ENCODE data around the gene LCE4A. TPM values are rescaled to one million over a fixed set of nuclear protein-coding genes. Genes with fewer than 3 reads are reported as not detected.

Gene LCE4A
- total RNA-seq, 2 donors from 2014 or later = not detected

GRCh38 chr1:152747831-152748230 lies 39.9 kb downstream of the LCE4A start:
- Histone ChIP-seq H3K9ac (ENCODE audit: low read depth in 2 of 2, low read length in 2 of 2) (no peak overlapping the region), H3K4me1 (no peaks in the 10 kb centered on the region), H3K9me3 (no peaks in the 10 kb centered on the region), H3K27me3 (no peaks in the 10 kb centered on the region), H3K4me3 (no peak overlapping the region), H3K36me3 (no peaks in the 10 kb centered on the region), H3K27ac (no peak overlapping the region)
- intact Hi-C loops (cut with DNase I) = no loop called here
- DNase-seq = no peak
- TF ChIP-seq CTCF (IDR thresholded peaks at IDR 0.05) = no peak

- DNase-seq = no peak
- Histone ChIP-seq H3K9ac (ENCODE audit: low read depth in 2 of 2, low read length in 2 of 2) (no peak overlapping the region), H3K27me3 (no peaks in the 10 kb centered on the region), H3K4me1 (no peaks in the 10 kb centered on the region), H3K9me3 (no peaks in the 10 kb centered on the region), H3K4me3 (no peak overlapping the region), H3K36me3 (no peaks in the 10 kb centered on the region), H3K27ac (no peak overlapping the region)
- no peak for TF ChIP-seq CTCF (IDR thresholded peaks at IDR 0.05)
- intact Hi-C loops (cut with DNase I) = no loop called here
These were observed 44.3 kb downstream of the LCE4A start for GRCh38 chr1:152752225-152752624.

- Histone ChIP-seq H3K4me3 (no peak overlapping the region), H3K27ac (no peak overlapping the region), H3K4me1 (no peaks in the 10 kb centered on the region), H3K36me3 (no peaks in the 10 kb centered on the region), H3K27me3 (no peaks in the 10 kb centered on the region), H3K9me3 (no peaks in the 10 kb centered on the region), H3K9ac (ENCODE audit: low read depth in 2 of 2, low read length in 2 of 2) (no peak overlapping the region)
- no peak for DNase-seq
- TF ChIP-seq CTCF (IDR thresholded peaks at IDR 0.05) = no peak
- intact Hi-C loops (cut with DNase I) = no loop called here
These were observed 45.6 kb downstream of the LCE4A start for GRCh38 chr1:152753586-152753985.

- Histone ChIP-seq H3K27me3 (no peaks in the 10 kb centered on the region), H3K27ac (no peak overlapping the region), H3K4me3 (no peak overlapping the region), H3K9me3 (no peaks in the 10 kb centered on the region), H3K36me3 (no peaks in the 10 kb centered on the region), H3K4me1 (no peaks in the 10 kb centered on the region), H3K9ac (ENCODE audit: low read depth in 2 of 2, low read length in 2 of 2) (no peak overlapping the region)
- intact Hi-C loops (cut with DNase I) = no loop called here
- DNase-seq = no peak
- no peak for TF ChIP-seq CTCF (IDR thresholded peaks at IDR 0.05)
These were observed 48.9 kb downstream of the LCE4A start for GRCh38 chr1:152756872-152757271.

- no peaks in the 10 kb centered on the region for H3K4me1 ChIP-seq
- intact Hi-C loops (cut with DNase I) = no loop called here
- no peak for TF ChIP-seq CTCF (IDR thresholded peaks at IDR 0.05)
- DNase-seq = no peak
- H3K4me3 ChIP-seq = no peak within 1 kb of the TSS
- no peak within 1 kb of the TSS for H3K27ac ChIP-seq
- H3K9ac ChIP-seq (ENCODE audit: low read depth in 2 of 2, low read length in 2 of 2) = no peak within 1 kb of the TSS
- H3K27me3 ChIP-seq = no peaks in the 10 kb centered on the region
- no peaks in the 10 kb centered on the region for H3K9me3 ChIP-seq
- H3K36me3 ChIP-seq = no peaks in the 10 kb centered on the region
These were observed 49.8 kb downstream of the LCE4A start, which contains the start of gene KPRP for GRCh38 chr1:152757747-152758146. Gene KPRP (plus strand): TSS chr1:152758025. CDS start chr1:152759589, 1,564 bp downstream.

GRCh38 chr1:152758636-152759035 lies 50.7 kb downstream of the LCE4A start:
- Histone ChIP-seq H3K9me3 (no peaks in the 10 kb centered on the region), H3K36me3 (no peaks in the 10 kb centered on the region), H3K27me3 (no peaks in the 10 kb centered on the region), H3K4me3 (no peak overlapping the region), H3K4me1 (no peaks in the 10 kb centered on the region), H3K27ac (no peak overlapping the region), H3K9ac (ENCODE audit: low read depth in 2 of 2, low read length in 2 of 2) (no peak overlapping the region)
- intact Hi-C loops (cut with DNase I) = no loop called here
- DNase-seq = no peak
- no peak for TF ChIP-seq CTCF (IDR thresholded peaks at IDR 0.05)

Measured in colonic mucosa (tissue), 4 donors.